HEK293 (cell line): Measurements from ENCODE around the gene AIG1.

Experiments used
- CTCF ChIA-PET: fragments of 350-600 bp; formaldehyde crosslinking; extraction: SDS; loops from one replicate; lab custom pipeline; 2021; ENCODE audit warnings: antibody characterized with exemption; lab: Yijun Ruan, JAX
- POLR2A ChIA-PET: fragments of 300-600 bp; formaldehyde crosslinking; extraction: SDS; loops from one replicate; lab custom pipeline; 2020; ENCODE audit warnings: antibody characterized with exemption, inconsistent platforms; lab: Yijun Ruan, JAX
- H3K27ac ChIP-seq: fragments of 200-500 bp; sonication (Bioruptor generic); 2 replicates; pipeline ENCODE4 v1.5.1; 2014; ENCODE audit warnings: low read depth, low read length, control low read depth, inconsistent platforms; ENCODE audit errors: extremely low read depth
- H3K36me3 ChIP-seq, 2 experiments: fragments of 200-500 bp in 1 of 2; sonication (Bioruptor generic) in 1 of 2; 1 replicate in 1 of 2; 2 replicates in 1 of 2; pipeline ENCODE4 v1.5.1; 2014 to 2017; ENCODE audit warnings: inconsistent platforms in 2 of 2, low read length in 2 of 2; ENCODE audit not compliant: control insufficient read depth in 2 of 2, insufficient read depth in 1 of 2
- H3K4me1 ChIP-seq: fragments of 200-500 bp; sonication (Bioruptor generic); 2 replicates; pipeline ENCODE4 v1.5.1; 2014; ENCODE audit warnings: mild to moderate bottlenecking, low read length, inconsistent platforms; ENCODE audit not compliant: control insufficient read depth, insufficient read depth
- H3K4me3 ChIP-seq: 2 replicates; pipeline ENCODE4 v1.5.1; 2011; ENCODE audit warnings: low read depth, mild to moderate bottlenecking, control low read depth, low read length, moderate library complexity
- H3K9me3 ChIP-seq: fragments of 200-500 bp; sonication (Bioruptor generic); 2 replicates; pipeline ENCODE4 v1.5.1; 2014; ENCODE audit warnings: low read depth, low read length, inconsistent platforms; ENCODE audit not compliant: control insufficient read depth, insufficient read depth
- FEZF1 ChIP-seq: fragments of 450-650 bp; formaldehyde crosslinking; IDR thresholded peaks from 2 replicates; pipeline ENCODE4 v1.5.1; 2016; ENCODE audit warnings: missing biosample characterization, missing genetic modification characterization
- OVOL3 ChIP-seq: fragments of 450-650 bp; formaldehyde crosslinking; IDR thresholded peaks from 2 replicates; pipeline ENCODE4 v1.5.1; 2016; ENCODE audit warnings: missing biosample characterization, missing genetic modification characterization
- SP2 ChIP-seq: fragments of 450-650 bp; formaldehyde crosslinking; IDR thresholded peaks from 2 replicates; pipeline ENCODE4 v1.5.1; 2016; ENCODE audit warnings: missing biosample characterization, missing genetic modification characterization
- TCF7L2 ChIP-seq: IDR thresholded peaks from 2 replicates; pipeline ENCODE4 v1.6.1; 2011; ENCODE audit warnings: low read depth, mild to moderate bottlenecking, inconsistent platforms, low read length, moderate library complexity, borderline replicate concordance
- WT1 ChIP-seq: fragments of 450-650 bp; formaldehyde crosslinking; IDR thresholded peaks from 2 replicates; pipeline ENCODE4 v1.5.1; 2016; ENCODE audit warnings: missing biosample characterization, missing genetic modification characterization
- ZBTB1 ChIP-seq: fragments of 450-650 bp; formaldehyde crosslinking; IDR thresholded peaks from 2 replicates; pipeline ENCODE4 v1.5.1; 2016; ENCODE audit warnings: missing biosample characterization, missing genetic modification characterization
- ZBTB20 ChIP-seq: fragments of 450-650 bp; formaldehyde crosslinking; IDR thresholded peaks from 2 replicates; pipeline ENCODE4 v1.5.1; 2016; ENCODE audit warnings: missing biosample characterization, missing genetic modification characterization
- ZNF112 ChIP-seq: fragments of 450-650 bp; formaldehyde crosslinking; IDR thresholded peaks from 2 replicates; pipeline ENCODE4 v1.5.0; 2017; ENCODE audit warnings: missing biosample characterization, missing genetic modification characterization
- ZNF132 ChIP-seq: fragments of 450-650 bp; formaldehyde crosslinking; IDR thresholded peaks from 2 replicates; pipeline ENCODE4 v1.5.1; 2017; ENCODE audit warnings: missing biosample characterization, missing genetic modification characterization, borderline replicate concordance
- ZNF140 ChIP-seq: fragments of 450-650 bp; formaldehyde crosslinking; IDR thresholded peaks from 2 replicates; pipeline ENCODE4 v1.5.1; 2016; ENCODE audit warnings: missing biosample characterization, missing genetic modification characterization
- ZNF169 ChIP-seq: fragments of 450-650 bp; formaldehyde crosslinking; IDR thresholded peaks from 2 replicates; pipeline ENCODE4 v1.5.1; 2016; ENCODE audit warnings: missing biosample characterization, missing genetic modification characterization
- ZNF23 ChIP-seq: fragments of 450-650 bp; formaldehyde crosslinking; IDR thresholded peaks from 2 replicates; pipeline ENCODE4 v1.5.1; 2016; ENCODE audit warnings: missing biosample characterization, missing genetic modification characterization, borderline replicate concordance
- ZNF266 ChIP-seq: fragments of 450-650 bp; formaldehyde crosslinking; IDR thresholded peaks from 2 replicates; pipeline ENCODE4 v1.5.1; 2016; ENCODE audit warnings: missing biosample characterization, missing genetic modification characterization, low read depth
- ZNF292 ChIP-seq: fragments of 450-650 bp; formaldehyde crosslinking; IDR thresholded peaks from 2 replicates; pipeline ENCODE4 v1.5.1; 2016; ENCODE audit warnings: low read depth, missing biosample characterization, missing genetic modification characterization, borderline replicate concordance
- ZNF302 ChIP-seq: fragments of 450-650 bp; formaldehyde crosslinking; IDR thresholded peaks from 2 replicates; pipeline ENCODE4 v1.5.1; 2016; ENCODE audit warnings: missing biosample characterization, missing genetic modification characterization, low read depth
- ZNF311 ChIP-seq: fragments of 450-650 bp; formaldehyde crosslinking; IDR thresholded peaks from 2 replicates; pipeline ENCODE4 v1.5.1; 2017; ENCODE audit warnings: missing biosample characterization, missing genetic modification characterization, borderline replicate concordance
- ZNF501 ChIP-seq: fragments of 450-650 bp; formaldehyde crosslinking; IDR thresholded peaks from 2 replicates; pipeline ENCODE4 v1.5.1; 2016; ENCODE audit warnings: missing biosample characterization, missing genetic modification characterization
- ZNF514 ChIP-seq: fragments of 450-650 bp; formaldehyde crosslinking; IDR thresholded peaks from 2 replicates; pipeline ENCODE4 v1.5.1; 2016; ENCODE audit warnings: missing biosample characterization, missing genetic modification characterization
- ZNF518A ChIP-seq: fragments of 450-650 bp; formaldehyde crosslinking; conservative IDR thresholded peaks from 2 replicates; pipeline ENCODE4 v1.5.1; 2016; ENCODE audit warnings: low read depth, missing biosample characterization, missing genetic modification characterization
- ZNF530 ChIP-seq: fragments of 450-650 bp; formaldehyde crosslinking; IDR thresholded peaks from 2 replicates; pipeline ENCODE4 v1.5.1; 2016; ENCODE audit warnings: low read depth, missing biosample characterization, missing genetic modification characterization
- ZNF548 ChIP-seq: fragments of 450-650 bp; formaldehyde crosslinking; IDR thresholded peaks from 2 replicates; pipeline ENCODE4 v1.5.1; 2016; ENCODE audit warnings: missing biosample characterization, missing genetic modification characterization
- ZNF623 ChIP-seq: fragments of 450-650 bp; formaldehyde crosslinking; IDR thresholded peaks from 2 replicates; pipeline ENCODE4 v1.5.1; 2016; ENCODE audit warnings: missing biosample characterization, missing genetic modification characterization
- ZNF629 ChIP-seq: fragments of 450-650 bp; formaldehyde crosslinking; IDR thresholded peaks from 2 replicates; pipeline ENCODE4 v1.5.1; 2017; ENCODE audit warnings: missing biosample characterization, missing genetic modification characterization
- ZNF660 ChIP-seq: fragments of 450-650 bp; IDR thresholded peaks from 2 replicates; pipeline ENCODE4 v1.5.1; 2018; ENCODE audit warnings: missing biosample characterization, mild to moderate bottlenecking, missing genetic modification characterization
- ZNF785 ChIP-seq: fragments of 450-650 bp; formaldehyde crosslinking; IDR thresholded peaks from 2 replicates; pipeline ENCODE4 v1.5.1; 2016; ENCODE audit warnings: missing biosample characterization, missing genetic modification characterization
- ZNF791 ChIP-seq: fragments of 450-650 bp; formaldehyde crosslinking; IDR thresholded peaks from 2 replicates; pipeline ENCODE4 v1.5.1; 2016; ENCODE audit warnings: missing biosample characterization, missing genetic modification characterization
- ZSCAN23 ChIP-seq: fragments of 450-650 bp; formaldehyde crosslinking; IDR thresholded peaks from 2 replicates; pipeline ENCODE4 v1.5.1; 2016; ENCODE audit warnings: missing biosample characterization, missing genetic modification characterization
- TF ChIP-seq, protein P1 (sequence below): fragments of 450-650 bp; formaldehyde crosslinking; IDR thresholded peaks from 2 replicates; pipeline ENCODE4 v1.5.1; 2017; ENCODE audit warnings: missing biosample characterization, missing genetic modification characterization
- TF ChIP-seq, protein P2 (sequence below): fragments of 450-650 bp; formaldehyde crosslinking; optimal IDR thresholded peaks from 2 replicates; pipeline ENCODE3; 2016; ENCODE audit warnings: missing biosample characterization, mild to moderate bottlenecking, missing genetic modification characterization
- TF ChIP-seq, protein P3 (sequence below): fragments of 450-650 bp; formaldehyde crosslinking; IDR thresholded peaks from 2 replicates; pipeline ENCODE4 v1.5.1; 2016; ENCODE audit warnings: missing biosample characterization, missing genetic modification characterization, borderline replicate concordance

Gene AIG1

DNA sequence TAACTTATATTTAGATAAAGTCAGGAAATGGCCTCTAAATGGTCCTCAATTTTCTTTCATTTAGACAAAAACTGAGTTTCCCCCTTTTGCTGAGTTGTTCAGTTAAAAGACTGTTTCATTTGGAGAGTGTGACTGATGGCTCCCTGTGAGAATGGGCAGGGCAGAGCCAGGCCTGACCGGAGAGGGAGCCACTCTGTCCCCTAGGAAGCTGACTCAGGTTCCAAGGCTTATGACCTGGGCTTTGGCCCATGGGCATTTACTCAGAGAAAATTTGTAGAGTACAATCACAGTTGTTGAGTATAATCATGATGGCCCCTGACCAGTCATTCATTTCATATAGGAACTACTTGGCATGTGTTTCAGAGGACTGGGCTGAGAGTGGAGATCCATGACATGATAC lies 37.0 kb upstream of the AIG1 start:
- no peak for TF ChIP-seq ZNF266 (tag by site-specific recombination)
- no peak for TF ChIP-seq ZSCAN23 (tag by site-specific recombination)
- no peak for TF ChIP-seq ZNF623 (tag by site-specific recombination)
- no peak for TF ChIP-seq ZNF302 (tag by site-specific recombination)
- TF ChIP-seq, protein P1, sequence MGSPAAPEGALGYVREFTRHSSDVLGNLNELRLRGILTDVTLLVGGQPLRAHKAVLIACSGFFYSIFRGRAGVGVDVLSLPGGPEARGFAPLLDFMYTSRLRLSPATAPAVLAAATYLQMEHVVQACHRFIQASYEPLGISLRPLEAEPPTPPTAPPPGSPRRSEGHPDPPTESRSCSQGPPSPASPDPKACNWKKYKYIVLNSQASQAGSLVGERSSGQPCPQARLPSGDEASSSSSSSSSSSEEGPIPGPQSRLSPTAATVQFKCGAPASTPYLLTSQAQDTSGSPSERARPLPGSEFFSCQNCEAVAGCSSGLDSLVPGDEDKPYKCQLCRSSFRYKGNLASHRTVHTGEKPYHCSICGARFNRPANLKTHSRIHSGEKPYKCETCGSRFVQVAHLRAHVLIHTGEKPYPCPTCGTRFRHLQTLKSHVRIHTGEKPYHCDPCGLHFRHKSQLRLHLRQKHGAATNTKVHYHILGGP (tag by site-specific recombination): no peak
- no peak for TF ChIP-seq OVOL3
- TF ChIP-seq ZBTB1 (tag by site-specific recombination): no peak
- no peak for TF ChIP-seq ZBTB20 (tag by site-specific recombination)
- no peak for TF ChIP-seq ZNF629
- no peak for TF ChIP-seq WT1 (tag by site-specific recombination)
- TF ChIP-seq, protein P2, sequence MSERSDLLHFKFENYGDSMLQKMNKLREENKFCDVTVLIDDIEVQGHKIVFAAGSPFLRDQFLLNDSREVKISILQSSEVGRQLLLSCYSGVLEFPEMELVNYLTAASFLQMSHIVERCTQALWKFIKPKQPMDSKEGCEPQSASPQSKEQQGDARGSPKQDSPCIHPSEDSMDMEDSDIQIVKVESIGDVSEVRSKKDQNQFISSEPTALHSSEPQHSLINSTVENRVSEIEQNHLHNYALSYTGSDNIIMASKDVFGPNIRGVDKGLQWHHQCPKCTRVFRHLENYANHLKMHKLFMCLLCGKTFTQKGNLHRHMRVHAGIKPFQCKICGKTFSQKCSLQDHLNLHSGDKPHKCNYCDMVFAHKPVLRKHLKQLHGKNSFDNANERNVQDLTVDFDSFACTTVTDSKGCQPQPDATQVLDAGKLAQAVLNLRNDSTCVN (tag by site-specific recombination): no peak
- TF ChIP-seq SP2: no peak
- TF ChIP-seq, protein P3, sequence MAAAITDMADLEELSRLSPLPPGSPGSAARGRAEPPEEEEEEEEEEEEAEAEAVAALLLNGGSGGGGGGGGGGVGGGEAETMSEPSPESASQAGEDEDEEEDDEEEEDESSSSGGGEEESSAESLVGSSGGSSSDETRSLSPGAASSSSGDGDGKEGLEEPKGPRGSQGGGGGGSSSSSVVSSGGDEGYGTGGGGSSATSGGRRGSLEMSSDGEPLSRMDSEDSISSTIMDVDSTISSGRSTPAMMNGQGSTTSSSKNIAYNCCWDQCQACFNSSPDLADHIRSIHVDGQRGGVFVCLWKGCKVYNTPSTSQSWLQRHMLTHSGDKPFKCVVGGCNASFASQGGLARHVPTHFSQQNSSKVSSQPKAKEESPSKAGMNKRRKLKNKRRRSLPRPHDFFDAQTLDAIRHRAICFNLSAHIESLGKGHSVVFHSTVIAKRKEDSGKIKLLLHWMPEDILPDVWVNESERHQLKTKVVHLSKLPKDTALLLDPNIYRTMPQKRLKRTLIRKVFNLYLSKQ (tag by site-specific recombination): no peak
- TF ChIP-seq TCF7L2: no peak
- no peak for TF ChIP-seq ZNF530 (tag by site-specific recombination)
- TF ChIP-seq ZNF23 (tag by site-specific recombination): no peak
- Histone ChIP-seq H3K4me3 (no peak overlapping the region), H3K4me1 (no peaks in the 10 kb centered on the region), H3K9me3 (no peaks in the 10 kb centered on the region), H3K27ac (no peak overlapping the region), H3K36me3 (no peaks in the 10 kb centered on the region)
- POLR2A ChIA-PET: no interaction called here
- CTCF ChIA-PET: interaction anchor here (0.6 to 1.6 kb wide), 5 partner anchors 251 to 404 kb away, joined by 3 to 4 read pairs (median 4); no protein-coding TSS in a partner anchor

- CTCF ChIA-PET: interaction anchor here (0.6 kb wide), 1 partner anchor 12 kb away, joined by 4 read pairs; no protein-coding TSS in a partner anchor
- Histone ChIP-seq H3K4me1 (no peaks in the 10 kb centered on the region), H3K27ac (no peak overlapping the region), H3K9me3 (no peaks in the 10 kb centered on the region), H3K36me3 (no peaks in the 10 kb centered on the region), H3K4me3 (no peak overlapping the region)
- POLR2A ChIA-PET: no interaction called here
- no peak for TF ChIP-seq ZNF518A (tag by site-specific recombination)
- TF ChIP-seq FEZF1 (tag by site-specific recombination): no peak
- TF ChIP-seq ZNF501: no peak
- TF ChIP-seq ZNF660 (tag by site-specific recombination): no peak
- no peak for TF ChIP-seq ZNF140
- no peak for TF ChIP-seq ZNF514 (tag by site-specific recombination)
- no peak for TF ChIP-seq ZNF311
- no peak for TF ChIP-seq ZNF548
- TF ChIP-seq ZNF791: no peak
- no peak for TF ChIP-seq ZNF169 (tag by site-specific recombination)
- no peak for TF ChIP-seq ZNF292 (tag by site-specific recombination)
- TF ChIP-seq ZNF112 (tag by site-specific recombination): no peak
- no peak for TF ChIP-seq ZNF785 (tag by site-specific recombination)
- no peak for TF ChIP-seq ZNF132 (tag by site-specific recombination)
These were observed 35.7 kb upstream of the AIG1 start for GRCh38 chr6:143024977-143025376.
